Adrenal gland (tissue), 5 donors: ENCODE results near the gene ZNF644.
"Not testable (repeated sequence)": the region's sequence is repeated elsewhere in the genome, so short reads cannot be mapped to it uniquely, and the experiment has no call there.

Experiments
- CTCF ChIP-seq, 6 experiments: fragments of 450-650 bp in 4 of 6; fragments of 200-600 bp in 2 of 6; sonication (generic) in 1 of 6; IDR thresholded peaks; 1 replicate in 5 of 6; 2 replicates in 1 of 6; pipeline versions ENCODE4 v1.5.1 to v1.8.0; 2016 to 2021; ENCODE audit warnings: antibody characterized with exemption in 6 of 6, mild to moderate bottlenecking in 2 of 6, moderate library complexity in 1 of 6
- POLR2A ChIP-seq, 2 donors: fragments of 450-650 bp; IDR thresholded peaks; one replicate each; pipeline ENCODE4 v1.6.1; 2017; ENCODE audit warnings: antibody characterized with exemption in 2 of 2, mild to moderate bottlenecking in 2 of 2, moderate library complexity in 1 of 2
- donor health status: DM: no; HTN: no; CAD: no.

GRCh38 chr1:90892884-90893283, 129.0 kb downstream of the ZNF644 start:
- TF ChIP-seq POLR2A, CTCF (IDR thresholded peaks at IDR 0.05): not testable (repeated sequence)
